Breast epithelium (tissue), 4 donors: ENCODE measurements around the gene ELOB. TPM values are rescaled to one million over a fixed set of nuclear protein-coding genes. Genes with fewer than 3 reads are reported as not detected.

ENCODE experiments used
- DNase-seq, 2 donors: peaks; one replicate each; pipeline ENCODE4 v3.0.0-alpha.2; 2019; ENCODE audit warnings: low spot score in 2 of 2
- H3K27ac ChIP-seq, 2 donors: fragments of 200-600 bp; sonication (generic) in 1 of 2; one replicate each; pipeline ENCODE4 v1.5.1; 2016 to 2019; ENCODE audit warnings: mild to moderate bottlenecking in 1 of 2
- H3K27me3 ChIP-seq, 2 donors: fragments of 200-600 bp; sonication (generic) in 1 of 2; one replicate each; pipeline versions ENCODE4 v1.5.1 to v1.6.0; 2017 to 2019; ENCODE audit warnings: control low read depth in 1 of 2, mild to moderate bottlenecking in 1 of 2
- H3K36me3 ChIP-seq: fragments of 200-600 bp; one replicate; pipeline ENCODE4 v1.5.1; 2019
- H3K4me1 ChIP-seq, 2 donors: fragments of 200-600 bp; sonication (generic); one replicate each; pipeline ENCODE4 v1.5.1; 2016 to 2019; ENCODE audit warnings: control low read depth in 1 of 2
- H3K4me3 ChIP-seq, 3 donors: fragments of 200-600 bp; sonication (generic); 1 replicate in 2 of 3; 2 replicates in 1 of 3; pipeline ENCODE4 v1.5.1; 2016 to 2019; ENCODE audit warnings: mild to moderate bottlenecking in 3 of 3, moderate library complexity in 2 of 3
- H3K9me3 ChIP-seq, 2 donors: fragments of 200-600 bp; sonication (generic) in 1 of 2; one replicate each; pipeline ENCODE4 v1.5.1; 2016 to 2019; ENCODE audit warnings: control low read depth in 1 of 2
- POLR2A ChIP-seq: fragments of 450-650 bp; IDR thresholded peaks from one replicate; pipeline ENCODE4 v1.6.1; 2016; ENCODE audit warnings: antibody characterized with exemption, mild to moderate bottlenecking, moderate library complexity
- POLR2AphosphoS5 ChIP-seq, 3 donors: sonication (generic); formaldehyde crosslinking; IDR thresholded peaks; one replicate each; pipeline ENCODE4 v1.6.1; 2017; ENCODE audit warnings: antibody characterized with exemption in 3 of 3
- intact Hi-C: fragments of 100-400 bp; cut with DNase I; formaldehyde crosslinking; loops from one replicate; pipeline ENCODE4 v1.15.1; 2023; ENCODE audit warnings: low total_unique reads
- total RNA-seq, 3 donors: library from RNA; depleted of rRNA; stranded (reverse); fragments of >200 nt; gene quantifications; one replicate each; pipeline ENCODE4 v1.1.0, GENCODE V29; 2016
- TF ChIP-seq, protein P1 (sequence below), 3 donors: fragments of 450-650 bp; IDR thresholded peaks; one replicate each; pipeline ENCODE4 v1.5.1; 2016 to 2017; ENCODE audit warnings: antibody characterized with exemption in 3 of 3, mild to moderate bottlenecking in 3 of 3, moderate library complexity in 3 of 3

Gene ELOB
- total RNA-seq, 3 donors from 2014 or later: 147 to 292 (median 230) TPM

DNA sequence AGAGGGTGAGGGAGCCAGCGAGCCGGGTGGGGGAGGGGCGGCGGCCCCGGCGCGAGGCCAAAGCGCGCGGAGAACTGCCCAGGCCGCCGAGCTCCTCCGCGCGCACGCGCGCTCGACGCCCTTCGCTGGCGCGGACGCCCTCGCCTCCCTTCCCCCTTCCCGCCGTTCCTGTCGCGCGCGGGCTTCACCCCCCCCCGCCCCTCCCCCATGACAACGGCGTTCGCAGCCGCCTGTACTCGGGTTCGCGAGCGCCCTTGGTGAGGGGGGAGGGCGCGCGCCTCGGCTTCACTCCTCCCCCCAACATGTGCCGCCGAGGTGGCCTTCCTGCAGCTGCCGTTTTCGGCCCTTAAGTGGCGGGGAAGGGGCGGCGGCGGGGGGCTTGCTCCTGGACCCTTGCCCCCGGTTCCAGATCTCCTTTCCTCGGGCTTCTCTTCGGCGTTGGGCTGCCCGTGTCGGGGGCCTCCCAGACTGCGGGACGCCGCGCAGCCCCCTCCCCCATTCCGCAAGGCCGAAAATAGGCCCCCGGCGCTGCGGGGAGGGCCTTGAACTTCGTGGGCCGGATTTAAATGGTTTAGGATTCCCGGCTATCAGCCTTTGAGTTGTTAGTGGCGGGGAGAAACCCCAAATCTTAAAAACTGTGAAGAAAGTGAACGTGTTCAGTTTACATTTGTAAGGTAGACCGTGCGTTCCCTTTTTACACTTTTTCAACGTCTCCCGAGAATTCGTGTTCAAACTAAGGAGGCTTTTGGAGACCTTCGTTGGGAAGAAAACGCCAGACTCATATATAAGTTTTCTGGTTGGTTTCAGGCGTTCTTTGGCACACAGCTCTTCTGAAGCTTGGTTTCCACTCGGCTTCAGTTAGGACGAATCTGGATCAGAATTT lies 24.0 kb downstream of the ELOB start:
- intact Hi-C loops: loop anchor here (10.0 kb wide), 1 partner anchor 102 kb away; the partner anchor contains the start of gene PRSS22

DNA sequence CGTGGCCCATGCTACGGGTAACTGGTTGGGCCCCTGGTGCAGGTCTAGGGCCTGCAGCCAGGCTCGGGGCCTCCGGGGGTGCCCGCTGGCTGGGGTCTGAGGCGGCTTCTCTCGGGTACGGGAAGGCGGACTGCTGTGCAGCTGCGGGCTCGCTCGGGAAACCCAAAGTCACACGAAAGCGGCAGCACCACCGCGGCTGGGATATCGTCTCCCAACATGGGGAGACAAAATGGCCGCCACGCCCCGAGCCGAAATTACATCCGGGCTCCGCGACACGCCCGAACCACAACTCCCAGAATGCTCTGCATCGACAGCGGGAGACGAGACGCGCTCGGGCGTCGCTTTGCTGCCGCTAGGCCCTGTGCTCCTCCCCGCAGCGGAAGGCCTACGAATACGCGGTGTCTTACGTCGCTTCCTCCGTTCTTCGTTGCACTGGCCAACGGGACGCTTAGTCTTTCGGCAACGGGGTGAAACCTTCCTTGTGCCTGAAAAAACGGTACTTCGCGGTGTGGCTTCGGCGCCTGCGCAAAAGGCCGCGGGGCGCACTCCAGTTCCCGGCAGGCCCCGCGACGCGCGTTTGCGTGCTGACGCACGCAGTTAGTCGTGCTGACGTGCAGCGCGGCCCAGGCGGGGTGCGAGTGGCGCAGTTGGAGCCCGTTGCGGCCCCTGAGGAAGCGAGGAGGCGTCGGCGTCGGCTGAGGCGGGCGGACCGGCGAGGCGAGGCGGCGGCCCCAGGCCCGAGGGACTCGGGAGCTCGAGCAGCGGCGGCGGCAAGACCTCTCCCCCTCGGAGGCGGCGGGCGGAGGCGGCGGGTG lies 24.8 kb downstream of the ELOB start, which contains the start of gene SRRM2:
Gene SRRM2 (plus strand): TSS at position 604 of the 815 bp plus-strand sequence. CDS start 3,727 bp downstream, outside the sequence.
- Histone ChIP-seq H3K9me3 (no peaks in the 10 kb centered on the region), H3K4me3 (peak within 1 kb of the TSS; percentile 82 to 94 (median 83)), H3K4me1 (peaks cover 6 to 22% of the 10 kb centered on the region in 2 donors), H3K36me3 (no peaks in the 10 kb centered on the region), H3K27ac (peak within 1 kb of the TSS; percentile 99 to 100), H3K27me3 (no peaks in the 10 kb centered on the region)
- intact Hi-C loops: loop anchor here (10.0 kb wide), 1 partner anchor 103 kb away; the partner anchor contains the start of gene PRSS22
- peak; percentile 93 to 95 for DNase-seq
- TF ChIP-seq POLR2A (peak; percentile 90), POLR2AphosphoS5 (IDR thresholded peaks at IDR 0.05) (peak; percentile 94 to 98 (median 97))
- TF ChIP-seq, protein P1, sequence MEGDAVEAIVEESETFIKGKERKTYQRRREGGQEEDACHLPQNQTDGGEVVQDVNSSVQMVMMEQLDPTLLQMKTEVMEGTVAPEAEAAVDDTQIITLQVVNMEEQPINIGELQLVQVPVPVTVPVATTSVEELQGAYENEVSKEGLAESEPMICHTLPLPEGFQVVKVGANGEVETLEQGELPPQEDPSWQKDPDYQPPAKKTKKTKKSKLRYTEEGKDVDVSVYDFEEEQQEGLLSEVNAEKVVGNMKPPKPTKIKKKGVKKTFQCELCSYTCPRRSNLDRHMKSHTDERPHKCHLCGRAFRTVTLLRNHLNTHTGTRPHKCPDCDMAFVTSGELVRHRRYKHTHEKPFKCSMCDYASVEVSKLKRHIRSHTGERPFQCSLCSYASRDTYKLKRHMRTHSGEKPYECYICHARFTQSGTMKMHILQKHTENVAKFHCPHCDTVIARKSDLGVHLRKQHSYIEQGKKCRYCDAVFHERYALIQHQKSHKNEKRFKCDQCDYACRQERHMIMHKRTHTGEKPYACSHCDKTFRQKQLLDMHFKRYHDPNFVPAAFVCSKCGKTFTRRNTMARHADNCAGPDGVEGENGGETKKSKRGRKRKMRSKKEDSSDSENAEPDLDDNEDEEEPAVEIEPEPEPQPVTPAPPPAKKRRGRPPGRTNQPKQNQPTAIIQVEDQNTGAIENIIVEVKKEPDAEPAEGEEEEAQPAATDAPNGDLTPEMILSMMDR (IDR thresholded peaks at IDR 0.05): peak; percentile 11 to 20 (median 18)

More for the DNA sequence above, 24.0 kb downstream of the ELOB start:
- Histone ChIP-seq H3K9me3 (no peaks in the 10 kb centered on the region), H3K27me3 (no peaks in the 10 kb centered on the region), H3K27ac (peak overlapping the region; percentile 99 to 100), H3K4me3 (peak overlapping the region; percentile 82 to 94 (median 83)), H3K4me1 (peaks cover 6 to 22% of the 10 kb centered on the region in 2 donors), H3K36me3 (peaks cover 1% of the 10 kb centered on the region)
- no peak for TF ChIP-seq POLR2AphosphoS5 (IDR thresholded peaks at IDR 0.05)
- peak; percentile 71 to 84 for DNase-seq

DNA sequence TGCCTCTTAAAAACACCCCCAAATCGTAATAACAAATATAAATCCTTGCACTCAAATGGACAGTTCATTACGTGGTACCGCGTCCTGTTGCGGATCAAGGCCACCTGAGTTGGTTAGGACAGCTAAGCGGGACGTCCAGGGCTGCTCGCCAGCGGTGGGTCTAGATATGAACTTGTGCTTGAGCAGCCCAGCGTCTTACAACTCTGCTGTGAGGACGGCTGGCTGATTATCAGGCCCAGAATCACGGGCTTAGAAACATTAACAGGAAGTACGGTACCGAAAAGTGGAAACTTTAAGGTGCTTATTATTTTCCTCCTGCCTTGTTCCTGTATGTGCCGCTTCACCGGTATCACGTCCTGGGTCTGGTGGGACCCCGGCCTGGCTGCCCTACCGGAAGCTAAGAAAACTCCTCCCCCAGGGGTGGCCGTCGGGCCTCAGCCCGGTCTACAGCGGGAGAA lies 25.5 kb downstream of the ELOB start:
- H3K27me3 ChIP-seq: no peaks in the 10 kb centered on the region
- H3K36me3 ChIP-seq: no peaks in the 10 kb centered on the region
- peak overlapping the region; percentile 82 to 94 (median 83) for H3K4me3 ChIP-seq
- intact Hi-C loops: loop anchor here (10.0 kb wide), 1 partner anchor 103 kb away; the partner anchor contains the start of gene PRSS22
- no peak for DNase-seq
- peak overlapping the region; percentile 99 to 100 for H3K27ac ChIP-seq
- H3K9me3 ChIP-seq: no peaks in the 10 kb centered on the region
- peaks cover 6 to 22% of the 10 kb centered on the region in 2 donors for H3K4me1 ChIP-seq
- TF ChIP-seq, protein P1 (IDR thresholded peaks at IDR 0.05): no peak
- TF ChIP-seq POLR2AphosphoS5 (IDR thresholded peaks at IDR 0.05) (no peak), POLR2A (no peak)

DNA sequence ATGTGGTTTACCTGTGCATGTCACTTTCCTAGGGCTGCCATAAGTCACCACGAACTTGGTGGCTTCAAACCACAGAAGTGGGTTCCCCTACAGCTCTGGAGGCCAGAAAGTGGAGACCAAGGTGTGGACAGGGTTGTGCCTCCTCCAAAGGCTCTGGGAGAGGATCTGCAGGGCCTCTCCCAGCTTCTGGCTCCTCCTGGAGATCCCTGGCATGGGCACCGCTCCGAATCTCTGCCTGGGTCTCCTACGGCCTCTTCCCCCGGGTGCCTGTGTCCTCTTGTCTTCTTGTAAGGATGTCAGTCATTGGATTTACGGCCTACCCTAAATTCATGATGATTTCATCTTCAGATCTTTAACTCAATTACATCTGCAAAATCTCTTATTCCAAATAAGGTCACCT lies 27.1 kb downstream of the ELOB start:
- H3K9me3 ChIP-seq: no peaks in the 10 kb centered on the region
- H3K36me3 ChIP-seq: no peaks in the 10 kb centered on the region
- intact Hi-C loops: loop anchor here (10.0 kb wide), 1 partner anchor 105 kb away; the partner anchor contains the start of gene PRSS22
- no peaks in the 10 kb centered on the region for H3K27me3 ChIP-seq
- TF ChIP-seq POLR2AphosphoS5 (IDR thresholded peaks at IDR 0.05) (no peak), POLR2A (no peak)
- TF ChIP-seq, protein P1 (IDR thresholded peaks at IDR 0.05): no peak
- peaks cover 6 to 12% of the 10 kb centered on the region in 2 donors for H3K4me1 ChIP-seq
- H3K4me3 ChIP-seq: no peak overlapping the region
- H3K27ac ChIP-seq: no peak overlapping the region
- no peak for DNase-seq

DNA sequence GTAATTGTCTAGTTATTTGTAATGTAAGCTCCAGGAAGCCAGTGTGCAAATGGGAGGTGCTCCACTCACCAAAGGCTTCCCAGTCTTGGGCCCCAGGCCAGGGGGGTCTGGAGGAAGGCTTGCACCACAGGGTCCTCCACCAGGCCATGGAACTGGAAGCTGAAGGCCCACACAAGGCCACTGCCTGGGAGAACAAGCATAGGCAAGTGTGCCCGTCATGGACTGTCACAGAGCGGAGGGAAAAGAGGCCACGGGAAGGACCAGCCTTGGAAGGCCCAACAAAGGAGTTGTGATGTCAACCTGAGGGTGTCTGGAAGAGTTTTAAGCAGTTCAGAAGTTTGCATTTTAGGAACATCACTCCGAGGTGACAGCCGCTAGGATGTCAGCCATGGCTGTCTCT lies 27.6 kb downstream of the ELOB start:
- TF ChIP-seq, protein P1 (IDR thresholded peaks at IDR 0.05): no peak
- TF ChIP-seq POLR2A (no peak), POLR2AphosphoS5 (IDR thresholded peaks at IDR 0.05) (no peak)
- Histone ChIP-seq H3K4me1 (peaks cover under 1 to 8% of the 10 kb centered on the region in 2 donors), H3K36me3 (no peaks in the 10 kb centered on the region), H3K4me3 (no peak overlapping the region), H3K27me3 (no peaks in the 10 kb centered on the region), H3K27ac (no peak overlapping the region), H3K9me3 (no peaks in the 10 kb centered on the region)
- DNase-seq: no peak
- intact Hi-C loops: no loop called here
